SK-N-SH (cell line): ENCODE data around the gene TMOD2. TPM values are rescaled to one million over a fixed set of nuclear protein-coding genes. Genes with fewer than 3 reads are reported as not detected.

ENCODE experiments used
- CTCF ChIA-PET: fragments of 300-600, 350-600 bp; formaldehyde crosslinking; extraction: SDS; loops from one replicate; lab custom pipeline; 2021; lab: Yijun Ruan, JAX
- POLR2A ChIA-PET: fragments of 350-600 bp; sonication (Branson Sonifier 250); formaldehyde crosslinking; extraction: SDS; loops from one replicate; lab custom pipeline; 2020; ENCODE audit warnings: antibody characterized with exemption, inconsistent platforms; lab: Yijun Ruan, JAX
- DNase-seq: peaks from one replicate; pipeline ENCODE4 v3.0.0; 2012
- H2AFZ ChIP-seq: fragments of 200-600 bp; sonication (generic); 2 replicates; pipeline ENCODE4 v1.8.1; 2016; ENCODE audit warnings: antibody characterized with exemption, mild to moderate bottlenecking, low read depth
- H3F3A ChIP-seq: fragments of 200-600 bp; sonication (generic); replicated peaks from 2 replicates; pipeline ENCODE3; 2016; ENCODE audit warnings: antibody characterized with exemption, mild to moderate bottlenecking; ENCODE audit not compliant: insufficient read depth
- H3K27ac ChIP-seq, 2 experiments: fragments of 200-500 bp in 1 of 2; fragments of 200-600 bp in 1 of 2; sonication (Bioruptor generic) in 1 of 2; sonication (generic), shearing (Covaris generic) in 1 of 2; 2 replicates each; pipeline versions ENCODE4 v1.5.1 to v1.6.1; 2014 to 2016; ENCODE audit warnings: low read depth in 2 of 2, inconsistent platforms in 1 of 2, low read length in 1 of 2, mild to moderate bottlenecking in 1 of 2, mixed read lengths in 1 of 2
- H3K27me3 ChIP-seq: fragments of 200-600 bp; sonication (generic), shearing (Covaris generic); 2 replicates; pipeline ENCODE4 v1.6.1; 2016; ENCODE audit warnings: mixed run types; ENCODE audit not compliant: insufficient read depth
- H3K36me3 ChIP-seq, 2 experiments: fragments of 200-500 bp in 1 of 2; fragments of 200-600 bp in 1 of 2; sonication (Bioruptor generic) in 1 of 2; sonication (generic) in 1 of 2; replicated peaks in 1 of 2; 2 replicates each; pipeline versions ENCODE3 to v1.5.1; 2014 to 2016; ENCODE audit warnings: low read length in 1 of 2, mild to moderate bottlenecking in 1 of 2; ENCODE audit not compliant: insufficient read depth in 2 of 2, control insufficient read depth in 1 of 2
- H3K4me1 ChIP-seq, 2 experiments: fragments of 200-500 bp in 1 of 2; fragments of 200-600 bp in 1 of 2; sonication (Bioruptor generic) in 1 of 2; sonication (generic), shearing (Covaris generic) in 1 of 2; 2 replicates each; pipeline versions ENCODE4 v1.5.1 to v1.6.1; 2014 to 2016; ENCODE audit warnings: low read depth in 1 of 2, low read length in 1 of 2, mixed run types in 1 of 2; ENCODE audit not compliant: insufficient read depth in 2 of 2, control insufficient read depth in 1 of 2
- H3K4me2 ChIP-seq: fragments of 200-600 bp; sonication (generic), shearing (Covaris generic); 2 replicates; pipeline ENCODE4 v1.6.1; 2017; ENCODE audit warnings: mixed run types
- H3K4me3 ChIP-seq, 2 experiments: fragments of 200-500 bp in 1 of 2; fragments of 200-600 bp in 1 of 2; sonication (Bioruptor generic) in 1 of 2; sonication (generic), shearing (Covaris generic) in 1 of 2; 2 replicates each; pipeline versions ENCODE4 v1.5.1 to v1.8.1; 2014 to 2016; ENCODE audit warnings: low read depth in 2 of 2, inconsistent platforms in 1 of 2, low read length in 1 of 2, mild to moderate bottlenecking in 1 of 2, mixed read lengths in 1 of 2, moderate library complexity in 1 of 2
- H3K79me2 ChIP-seq: fragments of 200-600 bp; sonication (generic); 2 replicates; pipeline ENCODE4 v1.8.1; 2017; ENCODE audit warnings: mild to moderate bottlenecking; ENCODE audit not compliant: insufficient read depth
- H3K9ac ChIP-seq: fragments of 200-600 bp; sonication (generic); 2 replicates; pipeline ENCODE4 v1.6.1; 2017; ENCODE audit warnings: mixed run types
- H3K9me2 ChIP-seq: fragments of 200-600 bp; sonication (generic); 2 replicates; pipeline ENCODE4 v1.6.1; 2017; ENCODE audit warnings: mixed run types
- H3K9me3 ChIP-seq: fragments of 200-600 bp; sonication (generic); 2 replicates; pipeline ENCODE4 v1.6.1; 2017; ENCODE audit warnings: mixed run types, mild to moderate bottlenecking, moderate library complexity
- H4K20me1 ChIP-seq: fragments of 200-600 bp; sonication (generic); 2 replicates; pipeline ENCODE4 v1.6.1; 2017; ENCODE audit warnings: mild to moderate bottlenecking, mixed run types; ENCODE audit not compliant: insufficient read depth
- EP300 ChIP-seq, 2 experiments: IDR thresholded peaks; 2 replicates each; pipeline versions ENCODE4 v1.4.0 to v1.6.1; 2012; ENCODE audit warnings: borderline replicate concordance in 1 of 2, low read depth in 1 of 2, low read length in 1 of 2
- EZH2phosphoT487 ChIP-seq: fragments of 200-600 bp; sonication (generic); IDR thresholded peaks from 2 replicates; pipeline ENCODE4 v1.6.1; 2017; ENCODE audit warnings: low read depth, mixed run types, mild to moderate bottlenecking, antibody characterized with exemption, moderate library complexity, borderline replicate concordance
- FOSL2 ChIP-seq: IDR thresholded peaks from 2 replicates; pipeline ENCODE4 v1.4.0; 2012; ENCODE audit warnings: low read depth, mild to moderate bottlenecking, moderate library complexity, borderline replicate concordance
- FOXM1 ChIP-seq: IDR thresholded peaks from 2 replicates; pipeline ENCODE4 v1.4.0; 2012; ENCODE audit warnings: low read depth, mild to moderate bottlenecking
- GABPA ChIP-seq: IDR thresholded peaks from 2 replicates; pipeline ENCODE4 v1.4.0; 2012; ENCODE audit warnings: low read depth, mild to moderate bottlenecking
- GATA2 ChIP-seq: sonication (generic); formaldehyde crosslinking; IDR thresholded peaks from 2 replicates; pipeline ENCODE4 v1.5.0; 2020; ENCODE audit warnings: mild to moderate bottlenecking, missing genetic modification reagents
- JUND ChIP-seq: IDR thresholded peaks from 2 replicates; pipeline ENCODE4 v1.4.0; 2012
- NFIC ChIP-seq: IDR thresholded peaks from 2 replicates; pipeline ENCODE4 v1.4.0; 2012; ENCODE audit warnings: borderline replicate concordance
- NRF1 ChIP-seq: IDR thresholded peaks from 2 replicates; pipeline ENCODE4 v1.6.1; 2012; ENCODE audit warnings: low read depth, mild to moderate bottlenecking, low read length
- PBX3 ChIP-seq: IDR thresholded peaks from 2 replicates; pipeline ENCODE4; 2012
- RAD21 ChIP-seq: IDR thresholded peaks from 2 replicates; pipeline ENCODE4 v1.6.1; 2012; ENCODE audit warnings: mild to moderate bottlenecking, low read length
- RFX5 ChIP-seq: IDR thresholded peaks from 2 replicates; pipeline ENCODE4 v1.6.1; 2012; ENCODE audit warnings: mild to moderate bottlenecking, improper control_type of control experiment, low read length
- SIN3A ChIP-seq: IDR thresholded peaks from 2 replicates; pipeline ENCODE4 v1.6.1; 2012; ENCODE audit warnings: low read depth, mild to moderate bottlenecking, low read length, moderate library complexity, borderline replicate concordance
- TAF1 ChIP-seq: IDR thresholded peaks from 2 replicates; pipeline ENCODE4 v1.6.1; 2012; ENCODE audit warnings: low read depth, mild to moderate bottlenecking, low read length, moderate library complexity, borderline replicate concordance
- TCF12 ChIP-seq: IDR thresholded peaks from 2 replicates; pipeline ENCODE4 v1.4.0; 2012
- TEAD4 ChIP-seq: IDR thresholded peaks from 2 replicates; pipeline ENCODE4 v1.4.0; 2012; ENCODE audit warnings: mild to moderate bottlenecking, borderline replicate concordance; ENCODE audit not compliant: insufficient read depth
- YY1 ChIP-seq: IDR thresholded peaks from 2 replicates; pipeline ENCODE4 v1.4.0; 2012; ENCODE audit warnings: low read depth, mild to moderate bottlenecking
- WGBS: methylation state at CpG from one replicate; pipeline ENCODE4 v1.1.6; 2017; ENCODE audit warnings: low lambda C conversion rate; 5-methylcytosine and 5-hydroxymethylcytosine counted together
- polyA plus RNA-seq, 3 experiments: library from polyadenylated mRNA; depleted of rRNA; stranded (reverse); fragments of >200 nt; gene quantifications; 2 replicates each; pipeline ENCODE4 v1.2.3, GENCODE V29; 2012
- TF ChIP-seq, protein P1 (sequence below): IDR thresholded peaks from 2 replicates; pipeline ENCODE4 v1.4.0; 2012; ENCODE audit warnings: low read depth
- TF ChIP-seq, protein P2 (sequence below): fragments of 150-350 bp; IDR thresholded peaks from 2 replicates; pipeline ENCODE4 v1.6.1; 2016; ENCODE audit warnings: mild to moderate bottlenecking, low read depth, low read length

The TMOD2 gene
- polyA plus RNA-seq, 1 of the 3 experiments (the other 2 are of a cell fraction), result 2.7 TPM

DNA sequence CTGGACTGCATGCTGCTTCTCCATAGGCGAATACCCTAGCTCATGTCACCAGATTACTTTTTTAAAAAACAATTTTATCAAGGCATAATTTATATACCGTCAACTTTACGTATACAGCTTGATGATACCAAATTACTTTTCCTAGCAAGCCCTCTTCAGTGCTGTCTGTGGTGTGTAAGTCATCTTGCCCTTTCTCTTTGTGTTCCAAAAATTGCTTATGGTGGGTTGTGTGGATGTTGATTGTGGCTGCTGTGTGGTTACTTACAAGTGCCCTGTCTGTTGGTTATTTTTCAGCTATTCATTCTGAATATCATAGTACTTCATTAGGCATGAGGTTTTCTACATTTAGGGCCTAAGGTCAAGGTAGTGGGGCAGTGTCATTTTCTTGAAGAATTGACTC is 90.9 kb downstream of the TMOD2 start:
- Histone ChIP-seq H3K27me3 (no peaks in the 10 kb centered on the region), H3K4me2 (peak overlapping the region; percentile 36; the same call in 1 of the 2 replicates), H3K79me2 (peaks cover 95% of the 10 kb centered on the region), H3K9ac (no peak overlapping the region), H3K9me3 (no peaks in the 10 kb centered on the region), H4K20me1 (peaks cover 57% of the 10 kb centered on the region), H3F3A (peaks cover 41% of the 10 kb centered on the region), H3K27ac (peak overlapping the region in 1 of 2 experiments; percentile 97; a peak in 1 of 4 replicates), H3K4me1 (peaks cover 10 to 61% of the 10 kb centered on the region in 2 experiments), H3K36me3 (no peaks in the 10 kb centered on the region), H2AFZ (no peak overlapping the region), H3K4me3 (no peak overlapping the region), H3K9me2 (no peaks in the 10 kb centered on the region)
- ChIA-PET CTCF (interaction anchor here (1.7 to 2.6 kb wide), 2 partner anchors 10 to 66 kb away, joined by 5 to 10 read pairs; no protein-coding TSS in a partner anchor), POLR2A (no interaction called here)
- WGBS, result 97% methylated on average over 3 of the region's 3 CpGs
- TF ChIP-seq EP300 (IDR thresholded peaks at IDR 0.05; ENCODE audit: borderline replicate concordance in 1 of 2, low read depth in 1 of 2, low read length in 1 of 2) (no peak), TEAD4 (no peak), GABPA (no peak), TCF12 (no peak), EZH2phosphoT487 (no peak), RAD21 (no peak), FOXM1 (no peak), NFIC (no peak), SIN3A (no peak)
- TF ChIP-seq, protein P1, sequence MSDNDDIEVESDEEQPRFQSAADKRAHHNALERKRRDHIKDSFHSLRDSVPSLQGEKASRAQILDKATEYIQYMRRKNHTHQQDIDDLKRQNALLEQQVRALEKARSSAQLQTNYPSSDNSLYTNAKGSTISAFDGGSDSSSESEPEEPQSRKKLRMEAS, result no peak
- TF ChIP-seq, protein P2, sequence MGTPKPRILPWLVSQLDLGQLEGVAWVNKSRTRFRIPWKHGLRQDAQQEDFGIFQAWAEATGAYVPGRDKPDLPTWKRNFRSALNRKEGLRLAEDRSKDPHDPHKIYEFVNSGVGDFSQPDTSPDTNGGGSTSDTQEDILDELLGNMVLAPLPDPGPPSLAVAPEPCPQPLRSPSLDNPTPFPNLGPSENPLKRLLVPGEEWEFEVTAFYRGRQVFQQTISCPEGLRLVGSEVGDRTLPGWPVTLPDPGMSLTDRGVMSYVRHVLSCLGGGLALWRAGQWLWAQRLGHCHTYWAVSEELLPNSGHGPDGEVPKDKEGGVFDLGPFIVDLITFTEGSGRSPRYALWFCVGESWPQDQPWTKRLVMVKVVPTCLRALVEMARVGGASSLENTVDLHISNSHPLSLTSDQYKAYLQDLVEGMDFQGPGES, result no peak
- no peak for DNase-seq

- Histone ChIP-seq H3K36me3 (no peaks in the 10 kb centered on the region), H4K20me1 (peaks cover 53% of the 10 kb centered on the region), H3K4me1 (peaks cover 5 to 61% of the 10 kb centered on the region in 2 experiments), H3K9me2 (no peaks in the 10 kb centered on the region), H3F3A (peaks cover 39% of the 10 kb centered on the region), H3K9ac (no peak overlapping the region), H3K27me3 (no peaks in the 10 kb centered on the region), H3K79me2 (peaks cover 95% of the 10 kb centered on the region), H3K4me3 (no peak overlapping the region), H3K27ac (peak overlapping the region in 1 of 2 experiments; percentile 97; a peak in 2 of 4 replicates), H3K9me3 (no peaks in the 10 kb centered on the region), H3K4me2 (peak overlapping the region; percentile 36; the same call in 1 of the 2 replicates), H2AFZ (no peak overlapping the region)
- POLR2A ChIA-PET, result no interaction called here
- no peak for DNase-seq
- TF ChIP-seq GATA2 (CRISPR knock-in tag) (no peak), TEAD4 (peak; percentile 18; the same call in 1 of the 2 replicates), YY1 (no peak), RAD21 (no peak), NFIC (no peak), FOXM1 (no peak), EP300 (IDR thresholded peaks at IDR 0.05; ENCODE audit: borderline replicate concordance in 1 of 2, low read depth in 1 of 2, low read length in 1 of 2) (no peak), JUND (peak; percentile 56), FOSL2 (peak; percentile 65; the same call in 1 of the 2 replicates), TAF1 (no peak), TCF12 (peak; percentile 31; the same call in 1 of the 2 replicates), RFX5 (no peak), PBX3 (0 out of 2 replicates have a peak, but pooled peaks have one; percentile 11), NRF1 (no peak)
- CTCF ChIA-PET, result interaction anchor here (1.2 to 2.6 kb wide), 4 partner anchors 8 to 67 kb away, joined by 3 to 10 read pairs (median 4); no protein-coding TSS in a partner anchor
- WGBS, result 62% methylated on average over 6 of the region's 6 CpGs
Observed at GRCh38 chr15:51842852-51843737, 91.7 kb downstream of the TMOD2 start.
